H1 (cell line): ENCODE measurements around the gene RPL19. TPM values are rescaled to one million over a fixed set of nuclear protein-coding genes. Genes with fewer than 3 reads are reported as not detected.

Source experiments
- CTCF ChIA-PET: fragments of 300-600 bp; sonication (Branson Sonifier 250); formaldehyde crosslinking; loops from one replicate; lab custom pipeline; 2021; ENCODE audit not compliant: partially characterized antibody; lab: Charles Lee
- POLR2A ChIA-PET: fragments of 300-600 bp; sonication (Branson Sonifier 250); formaldehyde crosslinking; loops from one replicate; lab custom pipeline; 2021; ENCODE audit warnings: inconsistent platforms; ENCODE audit not compliant: partially characterized antibody; lab: Charles Lee
- DNase-seq, 2 experiments: peaks; one replicate each; pipeline versions ENCODE4 v3.0.0 to v3.0.0-alpha.2; 2010 to 2022; ENCODE audit warnings: low spot score in 2 of 2, low read depth in 1 of 2, mixed read lengths in 1 of 2
- FAIRE-seq: peaks from 2 replicates; lab custom pipeline; 2011; peaks lifted over from hg19 to GRCh38; lab: Jason Lieb, UNC
- H2AFZ ChIP-seq: 2 replicates; pipeline ENCODE4 v1.8.1; 2012; ENCODE audit warnings: low read length, inconsistent platforms
- H2AK5ac ChIP-seq: 2 replicates; pipeline ENCODE4 v1.6.1; 2013; ENCODE audit warnings: low read depth, low read length
- H2BK120ac ChIP-seq: replicated peaks from 2 replicates; pipeline ENCODE3; 2013; ENCODE audit warnings: low read depth, low read length, inconsistent platforms
- H2BK12ac ChIP-seq: 2 replicates; pipeline ENCODE4 v1.6.1; 2013; ENCODE audit warnings: low read depth, low read length
- H2BK15ac ChIP-seq: 2 replicates; pipeline ENCODE4 v1.6.1; 2013; ENCODE audit warnings: low read length
- H2BK20ac ChIP-seq: 2 replicates; pipeline ENCODE4 v1.6.1; 2013; ENCODE audit warnings: low read length
- H2BK5ac ChIP-seq: 2 replicates; pipeline ENCODE4 v1.6.1; 2013; ENCODE audit warnings: low read depth, low read length
- H3K14ac ChIP-seq: 2 replicates; pipeline ENCODE4 v1.6.1; 2013; ENCODE audit warnings: inconsistent platforms; ENCODE audit not compliant: insufficient read length
- H3K18ac ChIP-seq: 2 replicates; pipeline ENCODE4 v1.6.1; 2013; ENCODE audit warnings: low read length; ENCODE audit errors: extremely low read depth
- H3K23ac ChIP-seq: 2 replicates; pipeline ENCODE4 v1.6.1; 2013; ENCODE audit warnings: inconsistent platforms; ENCODE audit not compliant: insufficient read length
- H3K23me2 ChIP-seq: 2 replicates; pipeline ENCODE4 v1.6.1; 2013; ENCODE audit warnings: low read depth, low read length
- H3K27ac ChIP-seq: 2 replicates; pipeline ENCODE4 v1.6.1; 2011; ENCODE audit warnings: low read depth, low read length, inconsistent platforms
- H3K27me3 ChIP-seq, 4 experiments: replicated peaks in 1 of 4; 1 replicate in 1 of 4; 2 replicates in 3 of 4; pipeline versions ENCODE4 v1.6.1 to v1.8.1; 2011 to 2013; ENCODE audit warnings: low read length in 3 of 4, mild to moderate bottlenecking in 3 of 4, inconsistent platforms in 2 of 4, mixed read lengths in 2 of 4, moderate library complexity in 1 of 4; ENCODE audit not compliant: control insufficient read depth in 3 of 4, insufficient read depth in 3 of 4; ENCODE audit errors: extremely low read depth in 1 of 4
- H3K36me3 ChIP-seq, 4 experiments: 2 replicates each; pipeline versions ENCODE4 v1.6.1 to v1.8.1; 2011 to 2013; ENCODE audit warnings: mild to moderate bottlenecking in 4 of 4, low read length in 3 of 4, moderate library complexity in 2 of 4, control low read depth in 1 of 4, inconsistent platforms in 1 of 4; ENCODE audit not compliant: insufficient read depth in 4 of 4, control insufficient read depth in 2 of 4
- H3K4ac ChIP-seq: replicated peaks from 2 replicates; pipeline ENCODE3; 2013; ENCODE audit warnings: low read length, low read depth, mixed read lengths, inconsistent platforms; ENCODE audit not compliant: insufficient read length
- H3K4me1 ChIP-seq, 4 experiments: replicated peaks in 1 of 4; 1 replicate in 1 of 4; 2 replicates in 3 of 4; pipeline versions ENCODE4 v1.6.1 to v1.8.1; 2011 to 2013; ENCODE audit warnings: low read length in 3 of 4, inconsistent platforms in 2 of 4, mixed read lengths in 1 of 4; ENCODE audit not compliant: insufficient read depth in 4 of 4, control insufficient read depth in 3 of 4
- H3K4me2 ChIP-seq, 2 experiments: 2 replicates each; pipeline versions ENCODE4 v1.6.1 to v1.8.1; 2011 to 2013; ENCODE audit warnings: low read depth in 2 of 2, low read length in 2 of 2, control low read depth in 1 of 2, inconsistent platforms in 1 of 2, mild to moderate bottlenecking in 1 of 2; ENCODE audit not compliant: insufficient read depth in 1 of 2
- H3K4me3 ChIP-seq, 4 experiments: fragments of 200-600, 300-600 bp in 1 of 4; sonication (generic), shearing (Covaris generic), sonication (Bioruptor Twin) in 1 of 4; 2 replicates each; pipeline versions ENCODE4 v1.5.1 to v1.8.1; 2011 to 2016; ENCODE audit warnings: low read length in 4 of 4, low read depth in 3 of 4, control low read depth in 2 of 4, inconsistent platforms in 2 of 4, mild to moderate bottlenecking in 2 of 4, mixed read lengths in 1 of 4, moderate library complexity in 1 of 4; ENCODE audit not compliant: insufficient read depth in 2 of 4; ENCODE audit errors: extremely low read depth in 1 of 4
- H3K56ac ChIP-seq: replicated peaks from 2 replicates; pipeline ENCODE3; 2013; ENCODE audit warnings: low read depth, mild to moderate bottlenecking, mixed read lengths, low read length, inconsistent platforms; ENCODE audit not compliant: insufficient read length
- H3K79me1 ChIP-seq: 2 replicates; pipeline ENCODE4 v1.6.1; 2013; ENCODE audit warnings: low read depth, low read length, control low read depth
- H3K79me2 ChIP-seq, 2 experiments: 2 replicates each; pipeline versions ENCODE4 v1.6.1 to v1.8.1; 2012 to 2013; ENCODE audit warnings: low read length in 2 of 2, mild to moderate bottlenecking in 2 of 2, inconsistent platforms in 1 of 2; ENCODE audit not compliant: insufficient read depth in 2 of 2, control insufficient read depth in 1 of 2
- H3K9ac ChIP-seq, 4 experiments: replicated peaks in 1 of 4; 1 replicate in 1 of 4; 2 replicates in 3 of 4; pipeline versions ENCODE4 v1.6.1 to v1.8.1; 2011 to 2013; ENCODE audit warnings: low read depth in 3 of 4, low read length in 3 of 4, control low read depth in 2 of 4, mild to moderate bottlenecking in 2 of 4, moderate library complexity in 2 of 4, inconsistent platforms in 1 of 4; ENCODE audit errors: extremely low read depth in 1 of 4
- H3K9me3 ChIP-seq, 2 experiments: 2 replicates each; pipeline versions ENCODE4 v1.6.1 to v1.8.1; 2012 to 2013; ENCODE audit warnings: mild to moderate bottlenecking in 2 of 2, moderate library complexity in 2 of 2, control low read depth in 1 of 2, inconsistent platforms in 1 of 2, low read depth in 1 of 2, low read length in 1 of 2, mixed read lengths in 1 of 2; ENCODE audit not compliant: insufficient read depth in 2 of 2
- H4K20me1 ChIP-seq, 2 experiments: replicated peaks in 1 of 2; 2 replicates each; pipeline versions ENCODE3 to v1.8.1; 2011 to 2013; ENCODE audit warnings: inconsistent platforms in 2 of 2, low read length in 2 of 2, mild to moderate bottlenecking in 1 of 2; ENCODE audit not compliant: insufficient read depth in 2 of 2, control insufficient read depth in 1 of 2
- H4K5ac ChIP-seq: 2 replicates; pipeline ENCODE4 v1.6.1; 2013; ENCODE audit warnings: low read length, low read depth, mixed read lengths, inconsistent platforms; ENCODE audit not compliant: insufficient read length
- H4K8ac ChIP-seq: 2 replicates; pipeline ENCODE4 v1.8.0; 2013; ENCODE audit warnings: mild to moderate bottlenecking, moderate library complexity, low read length, inconsistent platforms; ENCODE audit not compliant: insufficient read depth; ENCODE audit errors: extremely low read depth
- H4K91ac ChIP-seq: replicated peaks from 2 replicates; pipeline ENCODE3; 2013; ENCODE audit warnings: low read length, mixed read lengths, inconsistent platforms; ENCODE audit not compliant: insufficient read length
- ASH2L ChIP-seq: fragments of 200-600, 300-600 bp; sonication (generic); IDR thresholded peaks from one replicate; pipeline ENCODE4 v1.7.1; 2017; ENCODE audit warnings: low read length
- BACH1 ChIP-seq: IDR thresholded peaks from 2 replicates; pipeline ENCODE4 v1.6.1; 2012; ENCODE audit warnings: low read length, improper control_type of control experiment
- EZH2 ChIP-seq: fragments of 200-600 bp; sonication (generic); IDR thresholded peaks from 2 replicates; pipeline ENCODE4 v1.7.1; 2012; ENCODE audit warnings: low read depth, mild to moderate bottlenecking, moderate library complexity, low read length, inconsistent platforms; ENCODE audit not compliant: severe bottlenecking
- HDAC2 ChIP-seq, 2 experiments: fragments of 300-600 bp in 1 of 2; sonication (generic) in 1 of 2; IDR thresholded peaks; 2 replicates each; pipeline ENCODE4 v1.6.1; 2011 to 2012; ENCODE audit warnings: low read depth in 2 of 2, low read length in 2 of 2, mild to moderate bottlenecking in 2 of 2, moderate library complexity in 2 of 2, borderline replicate concordance in 1 of 2, inconsistent platforms in 1 of 2
- NRF1 ChIP-seq: IDR thresholded peaks from 2 replicates; pipeline ENCODE4 v1.6.1; 2011; ENCODE audit warnings: mild to moderate bottlenecking, low read depth, low read length, improper control_type of control experiment
- POLR2A ChIP-seq, 2 experiments: IDR thresholded peaks; 1 replicate in 1 of 2; 2 replicates in 1 of 2; pipeline ENCODE4 v1.6.1; 2011; ENCODE audit warnings: low read depth in 2 of 2, low read length in 2 of 2, mild to moderate bottlenecking in 2 of 2; ENCODE audit errors: control extremely low read depth in 1 of 2
- POLR2AphosphoS5 ChIP-seq: IDR thresholded peaks from 2 replicates; pipeline ENCODE4 v1.6.1; 2011; ENCODE audit warnings: low read depth, low read length
- POU5F1 ChIP-seq: IDR thresholded peaks from 2 replicates; pipeline ENCODE4 v1.6.1; 2011; ENCODE audit warnings: low read depth, mild to moderate bottlenecking, low read length, moderate library complexity
- RNF2 ChIP-seq: fragments of 200-900, 300-1000 bp; sonication (generic); IDR thresholded peaks from 2 replicates; pipeline ENCODE4 v1.7.1; 2016; ENCODE audit warnings: borderline replicate concordance, low read depth, mild to moderate bottlenecking, antibody characterized with exemption, low read length; ENCODE audit not compliant: poor library complexity, severe bottlenecking; ENCODE audit errors: missing control alignments
- SP1 ChIP-seq: IDR thresholded peaks from 2 replicates; pipeline ENCODE4 v1.6.1; 2011; ENCODE audit warnings: low read depth, low read length
- TAF7 ChIP-seq: optimal IDR thresholded peaks from 2 replicates; pipeline ENCODE3; 2011; ENCODE audit warnings: low read depth, mild to moderate bottlenecking, inconsistent platforms, low read length, moderate library complexity, borderline replicate concordance
- ZNF274 ChIP-seq: IDR thresholded peaks from 2 replicates; pipeline ENCODE4 v1.7.0; 2012; ENCODE audit warnings: low read length, borderline replicate concordance; ENCODE audit errors: extremely low read depth
- WGBS, 2 experiments: shearing (Covaris generic) in 1 of 2; methylation state at CpG; one replicate each; pipeline versions ENCODE4 v1.1.6 to v1.1.7; 2013 to 2015; ENCODE audit warnings: low lambda C conversion rate in 2 of 2, mixed read lengths in 2 of 2, inconsistent platforms in 1 of 2, low coverage in 1 of 2, missing lambda C conversion rate in 1 of 2; ENCODE audit not compliant: insufficient replicate concordance in 2 of 2, insufficient coverage in 1 of 2, insufficient read length in 1 of 2; ENCODE audit errors: extremely low coverage in 1 of 2, missing lambda C conversion rate in 1 of 2; 5-methylcytosine and 5-hydroxymethylcytosine counted together
- polyA plus RNA-seq, 7 experiments: library from polyadenylated mRNA; depleted of rRNA in 3 of 7; stranded (reverse) in 5 of 7; unstranded in 2 of 7; fragments of >200 nt in 5 of 7; fragments of 200-250 nt in 2 of 7; gene quantifications; 1 replicate in 5 of 7; 2 replicates in 1 of 7; 4 replicates in 1 of 7; pipeline versions ENCODE4 v1.2.1 to v1.2.3, GENCODE V29; 2011 to 2013; ENCODE audit warnings: missing spikeins in 2 of 7, mixed read lengths in 2 of 7
- total RNA-seq: library from RNA; stranded (reverse); fragmentation: NEBNext Ultra II Directional; extraction: Animal tissue kit (Norgen Biotek cat#: 25700); gene quantifications from 2 replicates; pipeline ENCODE4 v1.2.1, GENCODE V29; 2021
- TF ChIP-seq, protein P1 (sequence below): IDR thresholded peaks from 2 replicates; pipeline ENCODE4 v1.6.1; 2012; ENCODE audit warnings: inconsistent platforms

The RPL19 gene
- total and polyA plus RNA-seq, 2 of the 8 experiments (the other 6 are each of a cell fraction or from before 2014, with no cell fraction given) = 2,108 to 2,182 TPM

DNA sequence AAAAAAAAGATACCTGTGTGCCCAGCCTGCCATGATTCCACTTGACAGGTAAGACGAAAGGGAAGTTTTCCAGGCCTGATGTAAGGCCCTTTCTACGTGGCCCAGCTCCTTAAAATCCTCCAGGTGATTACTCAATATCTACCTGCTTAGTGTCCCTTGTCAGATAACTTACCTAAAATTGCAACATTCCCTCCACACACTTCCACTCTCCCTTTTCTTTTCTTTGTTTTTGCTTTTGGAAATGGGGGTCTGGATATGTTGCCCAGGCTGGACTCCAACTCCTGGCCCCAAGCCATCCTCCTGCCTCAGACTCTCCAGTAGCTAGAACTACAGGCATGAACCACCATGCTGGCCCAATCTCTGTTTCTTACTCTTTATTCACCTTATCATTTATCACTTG, 41.5 kb upstream of the RPL19 start:
- Histone ChIP-seq H2AK5ac (no peak overlapping the region), H2BK5ac (no peak overlapping the region), H3K23ac (no peak overlapping the region), H3K4me1 (no peaks in the 10 kb centered on the region), H2BK120ac (no peak overlapping the region), H3K9ac (no peak overlapping the region), H4K8ac (no peak overlapping the region), H3K36me3 (no peaks in the 10 kb centered on the region), H3K23me2 (peaks cover 3% of the 10 kb centered on the region; the same call in 1 of the 2 replicates), H3K79me2 (no peaks in the 10 kb centered on the region), H2BK20ac (0 out of 2 replicates have a peak overlapping the region, but pooled peaks have one; percentile 48), H4K20me1 (no peaks in the 10 kb centered on the region), H3K56ac (no peak overlapping the region), H3K4me3 (no peak overlapping the region), H3K4me2 (no peak overlapping the region), H3K9me3 (no peaks in the 10 kb centered on the region), H3K18ac (no peak overlapping the region), H2AFZ (no peak overlapping the region), H2BK12ac (no peak overlapping the region), H2BK15ac (no peak overlapping the region), H4K5ac (no peak overlapping the region), H3K27me3 (no peaks in the 10 kb centered on the region; a peak in 1 of 7 replicates), H4K91ac (no peak overlapping the region), H3K14ac (no peak overlapping the region), H3K4ac (no peak overlapping the region), H3K27ac (no peak overlapping the region), H3K79me1 (no peaks in the 10 kb centered on the region)
- 91% methylated on average over 2 of the region's 2 CpGs; no CpG with 5 or more reads in 1 of the 2 experiments for WGBS, 2 experiments
- DNase-seq = no peak
- CTCF ChIA-PET = interaction anchor here (0.6 to 10.8 kb wide), 4 partner anchors 9 to 176 kb away, joined by 3 to 151 read pairs (median 6); no protein-coding TSS in a partner anchor
- POLR2A ChIA-PET = interaction anchor here (0.6 kb wide), 1 partner anchor 19 kb away, joined by 3 read pairs; no protein-coding TSS in a partner anchor
- FAIRE-seq = no peak
- TF ChIP-seq NRF1 (no peak), ZNF274 (no peak), ASH2L (no peak), POLR2AphosphoS5 (no peak), SP1 (no peak), POLR2A (IDR thresholded peaks at IDR 0.05; ENCODE audit: control extremely low read depth in 1 of 2, low read depth in 2 of 2, low read length in 2 of 2) (no peak), BACH1 (no peak), EZH2 (no peak), TAF7 (no peak), RNF2 (no peak), POU5F1 (no peak), HDAC2 (IDR thresholded peaks at IDR 0.05; ENCODE audit: borderline replicate concordance in 1 of 2, low read depth in 2 of 2, low read length in 2 of 2) (no peak)
- TF ChIP-seq, protein P1, sequence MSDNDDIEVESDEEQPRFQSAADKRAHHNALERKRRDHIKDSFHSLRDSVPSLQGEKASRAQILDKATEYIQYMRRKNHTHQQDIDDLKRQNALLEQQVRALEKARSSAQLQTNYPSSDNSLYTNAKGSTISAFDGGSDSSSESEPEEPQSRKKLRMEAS = no peak
